Osteocyte (in vitro differentiated cells): ENCODE results near the gene CARD10. TPM values are rescaled to one million over a fixed set of nuclear protein-coding genes. Genes with fewer than 3 reads are reported as not detected.

Experiments
- DNase-seq: peaks from one replicate; pipeline ENCODE4 v3.0.0; 2021; ENCODE audit warnings: mixed read lengths; ENCODE audit not compliant: unreplicated experiment; ENCODE audit errors: extremely low spot score
- H3K27ac Mint-ChIP-seq: one replicate; pipeline ENCODE4 v1.8.0; 2021; ENCODE audit warnings: mild to moderate bottlenecking, mixed read lengths; ENCODE audit not compliant: unreplicated experiment
- H3K27me3 Mint-ChIP-seq: one replicate; pipeline ENCODE4 v1.8.0; 2021; ENCODE audit warnings: mixed read lengths; ENCODE audit not compliant: unreplicated experiment
- H3K36me3 Mint-ChIP-seq: one replicate; pipeline ENCODE4 v1.8.0; 2021; ENCODE audit warnings: mixed read lengths; ENCODE audit not compliant: unreplicated experiment
- H3K4me1 Mint-ChIP-seq: one replicate; pipeline ENCODE4 v1.8.0; 2021; ENCODE audit warnings: mixed read lengths; ENCODE audit not compliant: unreplicated experiment
- H3K4me3 Mint-ChIP-seq: one replicate; pipeline ENCODE4 v1.8.0; 2021; ENCODE audit warnings: mild to moderate bottlenecking, moderate library complexity, mixed read lengths; ENCODE audit not compliant: unreplicated experiment
- H3K9me3 Mint-ChIP-seq: one replicate; pipeline ENCODE4 v1.8.0; 2021; ENCODE audit warnings: mixed read lengths; ENCODE audit not compliant: unreplicated experiment
- CTCF ChIP-seq: fragments of 200-600 bp; sonication (generic); IDR thresholded peaks from 2 replicates; pipeline ENCODE4 v1.5.0; 2021; ENCODE audit warnings: antibody characterized with exemption, mild to moderate bottlenecking, moderate library complexity
- total RNA-seq: library from RNA; stranded (reverse); gene quantifications from 2 replicates; pipeline ENCODE4 v1.2.1, GENCODE V29; 2021

CARD10 gene
- total RNA-seq, 1 donor from 2014 or later: 31.5 TPM

GRCh38 chr22:37547251-37547741, 28.1 kb upstream of the CARD10 start:
- no peaks in the 10 kb centered on the region for H3K36me3 Mint-ChIP-seq
- H3K4me3 Mint-ChIP-seq: peak overlapping the region; percentile 18
- H3K9me3 Mint-ChIP-seq: no peaks in the 10 kb centered on the region
- H3K27me3 Mint-ChIP-seq: no peaks in the 10 kb centered on the region
- H3K4me1 Mint-ChIP-seq: peaks cover 84% of the 10 kb centered on the region
- TF ChIP-seq CTCF: no peak
- peak overlapping the region; percentile 99 for H3K27ac Mint-ChIP-seq
- no peak for DNase-seq

GRCh38 chr22:37546437-37547250, 27.4 kb upstream of the CARD10 start:
- H3K4me3 Mint-ChIP-seq: peak overlapping the region; percentile 6
- peaks cover 84% of the 10 kb centered on the region for H3K4me1 Mint-ChIP-seq

GRCh38 chr22:37545703-37546436, 26.7 kb upstream of the CARD10 start:
- DNase-seq: peak; percentile 99
- H3K27me3 Mint-ChIP-seq: no peaks in the 10 kb centered on the region
- peak overlapping the region; percentile 99 for H3K27ac Mint-ChIP-seq
- peak overlapping the region; percentile 26 for H3K4me3 Mint-ChIP-seq
- no peaks in the 10 kb centered on the region for H3K36me3 Mint-ChIP-seq
- H3K4me1 Mint-ChIP-seq: peaks cover 83% of the 10 kb centered on the region
- H3K9me3 Mint-ChIP-seq: no peaks in the 10 kb centered on the region
- TF ChIP-seq CTCF: no peak

More at GRCh38 chr22:37546437-37547250, 27.4 kb upstream of the CARD10 start:
- peak; percentile 49 for TF ChIP-seq CTCF
- no peaks in the 10 kb centered on the region for H3K9me3 Mint-ChIP-seq
- H3K27me3 Mint-ChIP-seq: no peaks in the 10 kb centered on the region
- no peaks in the 10 kb centered on the region for H3K36me3 Mint-ChIP-seq
- DNase-seq: peak; percentile 88
- peak overlapping the region; percentile 99 for H3K27ac Mint-ChIP-seq

DNA sequence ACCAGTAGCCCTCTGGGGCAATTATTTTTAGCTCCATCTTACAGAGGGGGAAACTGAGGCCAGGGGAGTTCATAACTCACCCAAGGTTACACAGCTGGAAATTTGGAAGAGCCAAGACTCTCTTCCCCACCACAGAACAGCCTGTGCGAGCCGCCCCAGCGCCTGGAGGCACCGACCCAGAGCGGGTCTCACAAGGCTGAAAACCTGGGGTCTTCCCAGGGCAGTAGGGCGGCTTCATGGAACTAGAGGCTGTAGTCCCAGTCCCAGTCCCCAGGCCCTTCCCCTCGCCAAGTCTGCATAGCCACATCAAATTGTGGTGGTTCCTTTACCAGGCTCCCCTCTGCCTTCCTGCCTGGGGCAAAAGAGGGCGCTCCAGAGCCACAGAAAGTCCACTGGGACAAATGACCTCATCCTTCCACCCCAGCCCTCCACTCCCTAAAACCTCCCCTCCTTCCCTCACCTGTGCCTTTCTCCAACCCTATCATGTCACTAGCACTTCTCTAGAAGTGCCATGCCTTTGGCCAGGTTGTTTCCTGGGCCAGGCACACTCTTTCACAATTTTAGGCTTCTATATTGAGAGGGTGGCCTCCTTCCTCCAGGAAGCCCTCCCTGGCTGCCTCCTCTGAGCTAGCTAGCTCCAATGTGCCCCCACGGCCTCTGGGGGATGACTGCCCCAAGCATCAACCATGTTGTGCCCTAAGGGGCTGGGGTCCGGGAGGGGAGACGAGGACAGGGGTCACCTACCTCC, 25.9 kb upstream of the CARD10 start:
- H3K4me1 Mint-ChIP-seq: peaks cover 83% of the 10 kb centered on the region
- H3K9me3 Mint-ChIP-seq: no peaks in the 10 kb centered on the region
- no peaks in the 10 kb centered on the region for H3K36me3 Mint-ChIP-seq
- H3K27ac Mint-ChIP-seq: peak overlapping the region; percentile 99
- no peaks in the 10 kb centered on the region for H3K27me3 Mint-ChIP-seq
- peak; percentile 83 for TF ChIP-seq CTCF
- peak; percentile 91 for DNase-seq
- H3K4me3 Mint-ChIP-seq: peak overlapping the region; percentile 26
